Left ventricle myocardium inferior (tissue), 1 donor: ENCODE measurements around the gene NELFB. TPM values are rescaled to one million over a fixed set of nuclear protein-coding genes. Genes with fewer than 3 reads are reported as not detected.

Source experiments
- DNase-seq: peaks from one replicate; pipeline ENCODE4 v3.0.0-alpha.2; 2020
- H3K27ac ChIP-seq: fragments of 200-600 bp; replicated peaks from 2 replicates; pipeline ENCODE4 v1.8.0; 2021
- H3K27me3 ChIP-seq: fragments of 200-600 bp; 2 replicates; pipeline ENCODE4 v1.8.0; 2021; ENCODE audit warnings: low read depth
- H3K36me3 ChIP-seq: fragments of 200-600 bp; 2 replicates; pipeline ENCODE4 v1.8.0; 2021
- H3K4me1 ChIP-seq: fragments of 200-600 bp; 2 replicates; pipeline ENCODE4 v1.8.0; 2021
- H3K4me3 ChIP-seq: fragments of 200-600 bp; 2 replicates; pipeline ENCODE4 v1.8.0; 2021; ENCODE audit warnings: mild to moderate bottlenecking, moderate library complexity
- H3K9me3 ChIP-seq: fragments of 200-600 bp; replicated peaks from 2 replicates; pipeline ENCODE4 v1.8.0; 2021
- CTCF ChIP-seq: fragments of 200-600 bp; IDR thresholded peaks from 2 replicates; pipeline ENCODE4 v1.8.0; 2021; ENCODE audit warnings: antibody characterized with exemption, mild to moderate bottlenecking, borderline replicate concordance
- intact Hi-C: fragments of 100-400 bp; cut with micrococcal nuclease; formaldehyde crosslinking; loops from one replicate; pipeline ENCODE4 v1.11.0; 2022
- total RNA-seq: library from RNA; stranded (reverse); fragmentation: NEBNext Ultra II Directional; extraction: Animal tissue kit (Norgen Biotek cat#: 25700); gene quantifications from one replicate; pipeline ENCODE4 v1.2.1, GENCODE V29; 2021
- donor health status: DM: no; HTN: yes; CAD: no; lungs with severe emphysema.

Gene NELFB
- total RNA-seq, 1 donor from 2014 or later: 35.2 TPM

GRCh38 chr9:137226338-137227053 lies 28.6 kb upstream of the NELFB start:
- H3K9me3 ChIP-seq: no peaks in the 10 kb centered on the region
- no peak for DNase-seq
- TF ChIP-seq CTCF: no peak
- peaks cover 27% of the 10 kb centered on the region for H3K4me1 ChIP-seq
- no peak overlapping the region for H3K27ac ChIP-seq
- intact Hi-C loops: loop anchor here (5.0 kb wide), 1 partner anchor 104 kb away; no protein-coding TSS in a partner anchor
- H3K4me3 ChIP-seq: no peak overlapping the region
- peaks cover 36% of the 10 kb centered on the region for H3K27me3 ChIP-seq
- H3K36me3 ChIP-seq: no peaks in the 10 kb centered on the region

GRCh38 chr9:137227054-137227852 lies 27.9 kb upstream of the NELFB start, which contains the start of gene RNF224:
Gene RNF224, plus strand, starts transcription at chr9:137227502. Its CDS starts 834 bp downstream, at chr9:137228336.
- H3K4me3 ChIP-seq: no peak within 1 kb of the TSS
- H3K36me3 ChIP-seq: no peaks in the 10 kb centered on the region
- peaks cover 44% of the 10 kb centered on the region for H3K27me3 ChIP-seq
- H3K4me1 ChIP-seq: peaks cover 23% of the 10 kb centered on the region
- peak; percentile 71 for DNase-seq
- TF ChIP-seq CTCF: peak; percentile 92
- H3K9me3 ChIP-seq: no peaks in the 10 kb centered on the region
- H3K27ac ChIP-seq: no peak within 1 kb of the TSS
- intact Hi-C loops: loop anchor here (5.0 kb wide), 1 partner anchor 105 kb away; no protein-coding TSS in a partner anchor

GRCh38 chr9:137227853-137228505 lies 27.1 kb upstream of the NELFB start:
- Histone ChIP-seq H3K36me3 (no peaks in the 10 kb centered on the region), H3K27ac (no peak overlapping the region), H3K4me1 (peaks cover 16% of the 10 kb centered on the region), H3K4me3 (no peak overlapping the region), H3K27me3 (peaks cover 51% of the 10 kb centered on the region), H3K9me3 (no peaks in the 10 kb centered on the region)
- no peak for DNase-seq
- intact Hi-C loops: loop anchor here (5.0 kb wide), 1 partner anchor 106 kb away; no protein-coding TSS in a partner anchor
- no peak for TF ChIP-seq CTCF

GRCh38 chr9:137228506-137228967 lies 26.6 kb upstream of the NELFB start:
- intact Hi-C loops: loop anchor here (5.0 kb wide), 1 partner anchor 106 kb away; no protein-coding TSS in a partner anchor
- H3K36me3 ChIP-seq: no peaks in the 10 kb centered on the region
- no peaks in the 10 kb centered on the region for H3K9me3 ChIP-seq
- no peak for TF ChIP-seq CTCF
- peaks cover 13% of the 10 kb centered on the region for H3K4me1 ChIP-seq
- no peak for DNase-seq
- H3K4me3 ChIP-seq: no peak overlapping the region
- no peak overlapping the region for H3K27ac ChIP-seq
- peaks cover 57% of the 10 kb centered on the region for H3K27me3 ChIP-seq
